CD4-positive, alpha-beta T cell treated with Interleukin-6 at 100 ng/mL for 8 hours (primary cell): ENCODE data around the gene RAI2.

Source experiments
- DNase-seq: peaks from one replicate; pipeline ENCODE4 v3.0.0-alpha.2; 2020; ENCODE audit warnings: mixed read lengths, low spot score

The RAI2 gene

DNA sequence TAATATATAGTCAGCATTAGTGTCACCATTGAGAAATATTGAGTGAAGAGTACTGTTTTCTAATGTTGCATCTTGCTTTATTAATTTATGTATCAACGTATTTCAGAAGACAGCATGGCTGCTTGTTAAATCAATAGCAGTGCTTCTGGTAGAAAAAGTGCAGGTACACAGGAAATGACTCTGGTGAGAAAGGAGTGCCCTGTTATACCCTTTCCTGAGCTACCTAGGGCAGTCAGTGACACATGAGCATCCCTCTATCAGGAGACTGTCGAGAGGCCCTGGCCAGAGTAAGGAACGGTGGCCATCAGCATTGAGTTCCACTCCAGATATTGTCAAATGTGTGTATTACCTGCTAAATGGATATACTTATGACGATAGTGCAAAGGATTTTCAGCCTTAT is 81.7 kb downstream of the RAI2 start:
- no peak for DNase-seq

DNA sequence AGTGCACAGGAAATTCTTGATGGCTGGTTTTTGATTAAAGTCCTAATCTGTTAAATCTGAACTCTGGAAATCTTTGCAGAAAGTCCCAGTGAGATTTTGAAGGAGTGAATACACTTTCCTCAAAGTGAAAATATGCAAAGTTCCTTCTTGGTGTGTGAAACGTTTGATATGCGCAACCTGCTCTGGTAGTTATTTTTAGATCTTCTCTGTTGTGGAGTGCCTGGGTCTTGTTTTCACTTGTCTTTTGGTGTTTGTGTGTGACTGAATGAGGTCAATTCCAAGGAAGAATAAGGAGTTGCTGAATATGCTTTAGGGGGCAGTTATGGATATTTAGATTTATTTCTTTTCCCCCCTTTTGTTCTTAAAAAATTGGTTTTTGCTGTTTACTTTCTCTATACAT is 82.1 kb downstream of the RAI2 start:
- DNase-seq, result no peak

DNA sequence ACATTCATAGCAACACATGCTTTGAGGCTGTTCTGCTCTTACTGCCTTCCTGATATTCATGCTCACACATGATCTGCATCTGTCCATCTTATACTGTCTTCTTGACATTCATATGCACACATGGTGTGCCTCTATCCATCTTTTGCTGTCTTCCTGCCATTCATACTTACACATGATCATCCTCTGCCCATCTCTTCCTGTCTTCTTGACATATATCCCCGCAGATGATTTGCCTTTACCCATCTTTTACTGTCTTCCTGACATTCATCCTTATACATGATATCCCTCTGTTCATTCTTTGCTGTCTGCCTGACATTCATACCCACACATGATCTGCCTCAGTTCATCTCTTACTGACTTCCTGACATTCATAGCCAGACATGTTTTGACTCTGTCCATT is 87.0 kb downstream of the RAI2 start:
- DNase-seq, result no peak

DNA sequence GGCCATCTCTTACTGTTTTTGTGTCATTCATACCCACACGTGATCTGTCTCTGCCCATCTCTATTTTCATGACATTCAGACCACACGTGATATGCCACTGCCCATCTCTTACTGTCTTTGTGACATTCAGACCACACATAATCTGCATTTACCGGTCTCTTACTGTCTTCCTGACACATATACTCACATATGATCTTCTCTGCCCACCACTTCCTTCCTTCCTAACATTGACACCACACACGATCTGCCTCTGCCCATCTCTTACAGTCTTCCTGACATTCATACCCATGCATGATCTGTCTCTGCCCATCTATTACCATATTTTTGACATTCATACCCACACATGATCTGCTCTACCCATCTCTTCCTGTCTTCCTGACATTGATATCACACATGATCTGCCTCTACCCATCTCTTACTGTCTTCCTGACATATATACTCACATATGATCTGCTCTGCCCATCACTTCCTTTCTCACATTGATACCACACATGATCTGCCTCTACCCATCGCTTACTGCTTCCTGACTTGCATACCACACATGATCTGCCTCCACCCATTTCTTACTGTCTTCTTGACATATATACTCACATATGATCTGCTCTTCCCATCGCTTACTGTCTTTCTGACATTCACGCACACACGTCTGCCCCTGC is 87.7 kb downstream of the RAI2 start:
- no peak for DNase-seq

DNA sequence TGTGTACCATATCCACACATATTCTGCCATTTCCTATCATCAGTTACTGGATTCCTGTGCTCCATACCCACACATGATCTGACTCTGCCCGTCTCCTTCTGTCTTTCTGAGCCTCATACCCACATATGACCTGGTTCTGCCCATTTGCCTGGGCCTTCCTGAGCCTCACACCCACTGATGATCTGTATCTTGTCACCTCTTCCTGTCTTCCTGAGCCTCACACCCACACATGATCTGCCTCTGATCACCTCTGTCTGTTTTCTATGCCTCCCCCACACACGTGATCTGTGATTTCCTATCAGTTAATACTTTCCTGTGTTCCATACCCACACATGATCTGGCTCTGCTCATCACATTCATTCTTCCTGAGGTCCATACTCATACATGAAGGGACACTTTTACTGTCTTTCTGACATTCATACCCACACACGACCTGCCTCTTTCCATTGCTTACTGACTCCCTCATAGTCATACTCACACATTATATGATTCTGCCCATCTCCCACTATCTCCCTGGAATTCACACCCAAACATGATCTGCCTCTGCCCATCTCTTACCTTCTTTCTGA is 91.3 kb downstream of the RAI2 start:
- peak; percentile 19 for DNase-seq

DNA sequence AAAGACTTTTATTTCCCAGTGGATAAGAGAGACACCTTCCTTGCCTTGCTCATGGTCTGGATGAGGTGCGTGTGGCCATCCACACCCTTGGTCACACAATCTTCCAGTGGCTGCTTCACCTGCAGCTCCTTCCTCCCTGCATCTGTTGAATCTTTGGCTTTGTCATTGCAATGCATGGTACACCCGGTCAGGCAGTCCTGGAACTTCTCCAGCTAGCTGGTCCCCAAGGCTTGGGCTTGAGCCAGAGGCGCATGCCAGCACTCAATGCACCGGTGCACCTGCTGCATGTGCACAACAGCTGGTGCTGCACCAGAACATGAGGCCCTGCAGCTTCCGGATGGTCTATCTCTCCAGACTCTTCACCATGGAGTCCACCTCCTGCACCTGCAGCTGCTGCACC is 92.1 kb downstream of the RAI2 start:
- no peak for DNase-seq

DNA sequence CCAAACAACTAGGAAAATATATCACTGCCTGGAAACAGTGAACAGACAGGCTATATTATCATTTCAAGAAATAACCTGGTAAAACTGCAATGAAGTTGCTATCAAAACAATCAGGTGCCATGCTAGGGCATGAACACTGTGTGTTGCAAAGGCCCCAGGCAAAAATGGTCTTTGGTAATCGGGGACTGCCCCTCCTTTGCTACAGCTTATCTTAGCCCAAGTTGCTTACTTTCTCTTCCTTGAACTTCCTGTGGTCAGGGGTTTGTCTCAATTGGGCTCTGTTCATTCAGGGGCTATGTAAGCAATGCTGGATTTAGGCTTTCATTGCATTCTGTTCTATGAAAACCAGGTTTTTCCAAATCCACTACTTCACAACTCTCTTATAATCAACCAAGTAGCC is 93.4 kb downstream of the RAI2 start:
- DNase-seq, result no peak

DNA sequence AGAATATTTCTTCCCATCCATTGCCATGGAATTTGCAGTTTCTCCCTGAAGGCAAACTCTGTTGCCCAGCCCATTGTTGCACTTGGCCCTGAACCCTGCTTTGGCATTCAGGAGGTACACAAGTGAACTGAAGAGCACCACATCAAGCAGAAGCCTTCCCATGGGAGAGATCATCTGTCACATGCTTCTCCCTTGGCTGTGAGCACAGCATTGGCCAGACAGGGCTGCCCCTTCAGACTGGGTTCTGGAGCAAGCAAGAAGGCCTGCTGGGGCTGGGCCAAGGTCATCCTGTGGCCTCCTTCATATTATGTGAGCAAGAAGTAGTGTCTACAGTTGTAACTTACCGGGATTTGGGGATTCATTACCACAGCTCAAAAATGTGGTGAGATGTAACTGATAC is 101.1 kb downstream of the RAI2 start:
- DNase-seq, result no peak

DNA sequence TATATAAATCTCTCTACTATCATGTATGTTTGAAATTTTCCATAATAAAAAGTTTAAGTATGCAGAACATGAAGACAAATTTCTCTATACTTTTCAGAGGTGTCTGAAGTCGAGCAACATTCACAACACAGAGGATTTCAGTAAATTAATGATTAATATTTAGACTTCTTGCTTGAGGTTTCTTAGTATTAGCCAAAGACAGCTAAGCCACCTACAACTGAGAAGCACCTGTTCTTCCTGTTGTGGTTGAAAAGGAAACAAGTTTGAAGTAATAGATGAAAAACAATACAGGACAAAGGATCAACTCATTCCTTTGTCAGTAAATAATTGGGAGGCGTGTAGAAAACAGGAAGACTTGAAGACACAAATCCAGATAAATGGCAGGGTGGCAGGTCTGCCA is 102.7 kb downstream of the RAI2 start:
- DNase-seq, result no peak

DNA sequence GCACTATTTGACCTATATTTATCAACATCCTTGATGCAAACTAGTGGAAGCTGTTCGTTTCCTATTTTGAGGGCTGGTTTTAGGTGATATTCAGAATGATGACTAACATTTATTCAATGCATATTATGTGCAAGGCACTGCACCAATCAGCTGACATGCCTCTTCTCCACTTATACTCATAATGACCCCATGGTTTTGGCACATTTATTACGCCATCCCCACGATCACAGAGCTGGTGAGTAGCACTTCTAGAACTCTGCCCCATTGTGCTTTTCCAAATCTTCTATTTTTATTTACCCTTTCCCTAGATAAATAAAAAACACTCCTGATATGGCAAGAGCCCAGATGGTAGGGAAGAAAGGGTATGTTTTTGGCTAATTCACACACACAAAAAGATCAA is 110.7 kb downstream of the RAI2 start:
- DNase-seq, result no peak
